ENCODE data around the gene TSGA10IP.

Gene TSGA10IP

DNA sequence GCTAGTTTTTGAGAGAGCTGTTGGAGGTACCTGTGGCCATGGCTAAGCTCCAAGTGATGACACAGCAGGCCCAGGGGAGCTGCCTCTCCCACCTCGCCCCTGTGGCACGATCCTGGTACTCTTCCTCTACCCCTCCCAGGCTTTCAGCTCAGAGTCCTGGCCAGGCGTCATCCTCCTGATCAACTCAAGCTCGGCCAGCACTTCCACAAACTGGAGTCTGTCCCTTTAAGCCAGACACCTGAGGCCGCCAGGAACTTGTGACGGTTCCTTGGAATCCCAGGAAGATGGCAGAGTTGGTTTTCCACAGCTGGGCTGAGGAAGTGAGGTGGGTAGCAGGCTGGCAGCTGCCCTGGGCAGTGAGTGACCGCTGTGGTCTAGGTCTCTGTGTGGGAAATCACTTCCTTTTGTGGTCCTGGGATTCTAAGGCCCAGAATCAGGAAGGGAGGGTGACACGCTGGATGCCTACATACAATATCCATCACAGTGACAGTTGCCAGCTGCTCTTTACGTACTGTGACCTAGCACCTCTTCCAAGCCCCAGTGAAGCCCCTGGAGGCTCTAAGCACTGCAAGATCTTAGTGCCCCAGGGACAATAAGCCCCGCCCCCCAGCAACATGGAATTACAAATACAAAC, 63.3 kb downstream of the TSGA10IP start:
- DNase-seq = no peak
